ENCODE results near the gene ADK. TPM values are rescaled to one million over a fixed set of nuclear protein-coding genes. Genes with fewer than 3 reads are reported as not detected.

The ADK gene
- total RNA-seq, 1 donor from 2014 or later: 28.5 TPM

DNA sequence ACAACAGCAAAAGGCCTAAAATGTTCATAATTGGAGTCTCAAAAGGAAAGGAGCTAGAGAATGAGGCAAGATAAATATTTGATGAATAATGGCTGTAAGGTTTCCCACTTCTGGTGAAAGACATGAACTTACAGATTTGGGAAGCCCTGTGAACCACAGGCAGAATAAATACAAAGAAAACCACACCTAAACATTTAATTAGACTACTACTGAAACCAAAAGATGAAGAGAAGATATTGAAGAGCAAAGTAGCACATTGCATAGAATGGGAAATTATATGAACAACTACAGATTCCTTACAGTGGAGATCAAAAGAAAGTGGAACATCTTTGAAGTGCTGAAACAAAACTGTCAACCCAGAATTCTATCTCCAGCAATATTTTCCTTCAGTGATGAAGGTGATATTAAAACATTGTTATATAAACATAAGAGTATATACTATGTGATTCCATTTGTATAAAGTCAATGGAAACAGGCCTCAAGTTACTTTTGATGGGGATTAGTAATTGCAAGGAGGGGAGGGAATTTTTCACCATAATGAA lies 484.0 kb downstream of the ADK start:
- H3K27ac Mint-ChIP-seq: no peak overlapping the region
- H3K9me3 Mint-ChIP-seq: peaks cover 6% of the 10 kb centered on the region
- peaks cover 2% of the 10 kb centered on the region for H3K4me1 Mint-ChIP-seq (ENCODE audit: unreplicated experiment)
- no peaks in the 10 kb centered on the region for H3K27me3 Mint-ChIP-seq
- no peak for TF ChIP-seq CTCF (conservative IDR thresholded peaks at IDR 0.05)
- no peak for DNase-seq (ENCODE audit: extremely low spot score, unreplicated experiment)
- no peak overlapping the region for H3K4me3 Mint-ChIP-seq
- H3K36me3 Mint-ChIP-seq: peaks cover 8% of the 10 kb centered on the region

GRCh38 chr10:74635655-74636054 lies 484.6 kb downstream of the ADK start:
- H3K27me3 Mint-ChIP-seq: no peaks in the 10 kb centered on the region
- peaks cover 8% of the 10 kb centered on the region for H3K36me3 Mint-ChIP-seq
- no peak overlapping the region for H3K27ac Mint-ChIP-seq
- TF ChIP-seq CTCF (conservative IDR thresholded peaks at IDR 0.05): no peak
- H3K9me3 Mint-ChIP-seq: peaks cover 6% of the 10 kb centered on the region
- H3K4me1 Mint-ChIP-seq (ENCODE audit: unreplicated experiment): peaks cover 4% of the 10 kb centered on the region
- H3K4me3 Mint-ChIP-seq: no peak overlapping the region
- no peak for DNase-seq (ENCODE audit: extremely low spot score, unreplicated experiment)

DNA sequence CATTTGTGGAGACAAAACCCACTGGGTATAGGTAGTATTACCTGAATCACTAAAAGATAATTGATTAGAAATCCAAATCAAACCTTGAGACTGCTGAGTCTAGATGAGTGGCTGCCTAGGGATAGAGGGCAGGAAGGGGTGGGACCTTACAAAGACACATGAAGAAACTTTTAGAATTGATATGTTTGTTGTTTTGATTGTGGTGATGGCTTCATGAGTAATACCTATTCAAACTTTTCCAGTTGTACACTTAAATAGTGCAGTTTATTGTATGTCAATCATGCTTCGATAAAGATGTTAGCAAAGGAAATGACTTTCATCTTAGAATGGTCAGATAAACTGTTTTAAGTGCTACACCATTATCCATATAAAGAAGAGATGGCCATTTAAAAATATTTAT lies 486.7 kb downstream of the ADK start:
- H3K4me3 Mint-ChIP-seq: no peak overlapping the region

GRCh38 chr10:74640134-74640921 lies 489.3 kb downstream of the ADK start:
- Mint-ChIP-seq H3K4me1 (ENCODE audit: unreplicated experiment) (peaks cover 4% of the 10 kb centered on the region), H3K9me3 (peaks cover 9% of the 10 kb centered on the region), H3K4me3 (no peak overlapping the region), H3K27me3 (no peaks in the 10 kb centered on the region), H3K36me3 (peaks cover 9% of the 10 kb centered on the region), H3K27ac (no peak overlapping the region)
- TF ChIP-seq CTCF (conservative IDR thresholded peaks at IDR 0.05): no peak
- DNase-seq (ENCODE audit: extremely low spot score, unreplicated experiment): no peak

More for the DNA sequence above, 486.7 kb downstream of the ADK start:
- TF ChIP-seq CTCF (conservative IDR thresholded peaks at IDR 0.05): no peak
- no peaks in the 10 kb centered on the region for H3K27me3 Mint-ChIP-seq
- no peak overlapping the region for H3K27ac Mint-ChIP-seq
- DNase-seq (ENCODE audit: extremely low spot score, unreplicated experiment): no peak
- peaks cover 5% of the 10 kb centered on the region for H3K36me3 Mint-ChIP-seq
- H3K9me3 Mint-ChIP-seq: peaks cover 6% of the 10 kb centered on the region
- H3K4me1 Mint-ChIP-seq (ENCODE audit: unreplicated experiment): peaks cover 4% of the 10 kb centered on the region

DNA sequence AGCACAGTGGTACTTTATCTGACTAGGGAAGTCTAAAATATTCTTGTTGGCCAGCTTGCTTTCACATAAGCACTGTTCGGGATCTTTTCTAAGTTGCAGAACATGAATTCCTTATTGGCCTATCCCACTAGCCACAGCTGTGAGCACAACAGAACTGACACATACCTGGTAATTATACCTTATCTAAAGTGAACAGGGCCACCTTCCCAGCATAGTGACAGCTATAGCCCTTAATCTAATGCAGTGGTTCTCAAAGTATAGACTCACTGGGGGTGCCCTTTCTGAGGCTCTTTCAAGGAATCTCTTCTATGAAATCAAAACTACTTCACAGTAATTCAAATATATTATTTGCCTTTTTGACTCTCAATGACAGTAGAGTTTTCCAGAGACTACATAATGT lies 490.6 kb downstream of the ADK start:
- no peak overlapping the region for H3K27ac Mint-ChIP-seq
- peaks cover 4% of the 10 kb centered on the region for H3K4me1 Mint-ChIP-seq (ENCODE audit: unreplicated experiment)
- no peak for DNase-seq (ENCODE audit: extremely low spot score, unreplicated experiment)
- H3K9me3 Mint-ChIP-seq: peaks cover 9% of the 10 kb centered on the region
- no peak for TF ChIP-seq CTCF (conservative IDR thresholded peaks at IDR 0.05)
- no peak overlapping the region for H3K4me3 Mint-ChIP-seq
- H3K27me3 Mint-ChIP-seq: no peaks in the 10 kb centered on the region
- peaks cover 12% of the 10 kb centered on the region for H3K36me3 Mint-ChIP-seq
